ENCODE data around the gene GPC3.

The GPC3 gene

DNA sequence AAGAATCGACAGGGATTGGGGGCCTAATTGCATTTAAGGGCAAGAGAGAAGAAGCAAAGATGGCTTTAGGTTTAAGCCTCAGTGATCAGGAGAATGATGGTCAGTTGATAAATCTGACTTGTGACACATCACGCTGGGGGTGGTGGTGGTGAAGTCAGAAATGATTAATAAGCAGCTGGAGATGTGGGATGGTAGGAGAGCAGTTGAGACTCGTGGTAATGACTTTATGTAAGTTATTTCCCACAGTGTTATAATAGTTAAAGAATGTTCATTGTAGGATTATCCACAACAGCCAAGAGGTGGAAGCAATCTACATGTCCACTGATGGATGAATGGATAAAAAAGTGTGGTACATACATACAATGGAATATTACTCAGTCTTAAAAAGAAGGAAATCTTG, 391.2 kb downstream of the GPC3 start:
- WGBS, 2 donors (ENCODE audit: extremely low coverage in 2 of 2, insufficient read length in 2 of 2, insufficient replicate concordance in 1 of 2): no CpG with 5 or more reads among the region's 3 CpGs

DNA sequence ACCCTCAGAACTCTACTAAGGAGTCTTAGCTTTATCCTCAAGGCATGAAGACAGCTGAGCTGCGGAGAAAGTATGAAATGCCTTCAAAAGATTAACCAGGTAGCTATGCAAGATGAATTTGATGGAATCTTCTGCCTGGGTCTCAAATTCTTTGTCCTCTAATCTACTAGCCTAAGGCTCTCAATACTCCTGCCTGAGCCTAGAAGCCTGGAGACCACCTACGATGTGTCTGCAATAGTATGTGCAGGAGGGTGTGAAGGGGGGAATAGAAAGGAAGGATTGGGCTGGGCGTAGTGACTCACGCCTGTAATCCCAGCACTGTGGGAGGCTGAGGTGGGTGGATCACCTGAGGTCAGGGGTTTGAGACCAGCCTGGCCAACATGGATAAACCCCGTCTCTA, 391.9 kb downstream of the GPC3 start:
- no CpG with 5 or more reads among the region's 5 CpGs for WGBS, 2 donors (ENCODE audit: extremely low coverage in 2 of 2, insufficient read length in 2 of 2, insufficient replicate concordance in 1 of 2)
- H4K8ac ChIP-seq (ENCODE audit: low read depth, low read length): no peak overlapping the region
- no peak overlapping the region for H3K9ac ChIP-seq (ENCODE audit: low read depth, low read length, poor library complexity)
- H3K9me3 ChIP-seq (replicated peaks in 1 of 2; ENCODE audit: control insufficient read depth in 2 of 2, insufficient read depth in 1 of 2, low read depth in 1 of 2, low read length in 2 of 2): no peaks in the 10 kb centered on the region
- H3K14ac ChIP-seq (ENCODE audit: low read length): no peak overlapping the region
- H2BK15ac ChIP-seq (ENCODE audit: low read length): no peak overlapping the region
- H4K91ac ChIP-seq (ENCODE audit: low read depth, low read length, poor library complexity): no peak overlapping the region
- H2AFZ ChIP-seq (ENCODE audit: low read length): no peak overlapping the region
- H2AK5ac ChIP-seq (ENCODE audit: low read depth, low read length): no peak overlapping the region
- peaks cover 0 to 7% (median 0%) of the 10 kb centered on the region in 3 experiments for H3K27me3 ChIP-seq (ENCODE audit: control insufficient read depth in 3 of 3, insufficient read depth in 3 of 3, low read depth in 1 of 3, low read length in 3 of 3)
- no peak overlapping the region for H3K4ac ChIP-seq (ENCODE audit: low read length)
- H2BK120ac ChIP-seq (ENCODE audit: low read depth, low read length): no peak overlapping the region
- no peaks in the 10 kb centered on the region for H3K4me1 ChIP-seq (ENCODE audit: control insufficient read depth in 2 of 2, insufficient read depth in 1 of 2, low read depth in 1 of 2, low read length in 2 of 2)
- no peak overlapping the region for H3K23ac ChIP-seq (ENCODE audit: low read depth, low read length, poor library complexity)
- no peak overlapping the region for H2BK12ac ChIP-seq (ENCODE audit: low read length)
- no peak for DNase-seq (ENCODE audit: low spot score)
- no peaks in the 10 kb centered on the region for H3K79me1 ChIP-seq (ENCODE audit: low read depth, low read length)
- H3K4me3 ChIP-seq (ENCODE audit: low read length in 2 of 2): no peak overlapping the region
- H2BK5ac ChIP-seq (ENCODE audit: low read length): no peak overlapping the region
- H3K36me3 ChIP-seq (replicated peaks in 1 of 2; ENCODE audit: control insufficient read depth in 2 of 2, insufficient read depth in 2 of 2, low read length in 2 of 2): peaks cover 0 to 5% of the 10 kb centered on the region in 2 donors
- H3K27ac ChIP-seq (replicated peaks; ENCODE audit: low read length): no peak overlapping the region
- no peak overlapping the region for H3K18ac ChIP-seq (ENCODE audit: low read length)
- H3K4me2 ChIP-seq (ENCODE audit: insufficient read depth, low read length, poor library complexity, severe bottlenecking): no peak overlapping the region

More for the DNA sequence above, 391.2 kb downstream of the GPC3 start:
- Histone ChIP-seq H3K14ac (ENCODE audit: low read length) (no peak overlapping the region), H3K9me3 (replicated peaks in 1 of 2; ENCODE audit: control insufficient read depth in 2 of 2, insufficient read depth in 1 of 2, low read depth in 1 of 2, low read length in 2 of 2) (no peaks in the 10 kb centered on the region), H2BK15ac (ENCODE audit: low read length) (no peak overlapping the region), H3K79me1 (ENCODE audit: low read depth, low read length) (no peaks in the 10 kb centered on the region), H3K4ac (ENCODE audit: low read length) (no peak overlapping the region), H2BK5ac (ENCODE audit: low read length) (no peak overlapping the region), H4K8ac (ENCODE audit: low read depth, low read length) (no peak overlapping the region), H2BK120ac (ENCODE audit: low read depth, low read length) (no peak overlapping the region), H2AFZ (ENCODE audit: low read length) (no peak overlapping the region), H2BK12ac (ENCODE audit: low read length) (no peak overlapping the region), H3K18ac (ENCODE audit: low read length) (no peak overlapping the region), H3K9ac (ENCODE audit: low read depth, low read length, poor library complexity) (no peak overlapping the region), H3K27me3 (ENCODE audit: control insufficient read depth in 3 of 3, insufficient read depth in 3 of 3, low read depth in 1 of 3, low read length in 3 of 3) (peaks cover 0 to 7% (median 0%) of the 10 kb centered on the region in 3 experiments), H2AK5ac (ENCODE audit: low read depth, low read length) (no peak overlapping the region), H3K4me3 (ENCODE audit: low read length in 2 of 2) (no peak overlapping the region), H3K4me2 (ENCODE audit: insufficient read depth, low read length, poor library complexity, severe bottlenecking) (no peak overlapping the region), H3K27ac (replicated peaks; ENCODE audit: low read length) (no peak overlapping the region), H3K4me1 (ENCODE audit: control insufficient read depth in 2 of 2, insufficient read depth in 1 of 2, low read depth in 1 of 2, low read length in 2 of 2) (no peaks in the 10 kb centered on the region), H4K91ac (ENCODE audit: low read depth, low read length, poor library complexity) (no peak overlapping the region), H3K23ac (ENCODE audit: low read depth, low read length, poor library complexity) (no peak overlapping the region), H3K36me3 (replicated peaks in 1 of 2; ENCODE audit: control insufficient read depth in 2 of 2, insufficient read depth in 2 of 2, low read length in 2 of 2) (peaks cover 0 to 5% of the 10 kb centered on the region in 2 donors)
- no peak for DNase-seq (ENCODE audit: low spot score)

DNA sequence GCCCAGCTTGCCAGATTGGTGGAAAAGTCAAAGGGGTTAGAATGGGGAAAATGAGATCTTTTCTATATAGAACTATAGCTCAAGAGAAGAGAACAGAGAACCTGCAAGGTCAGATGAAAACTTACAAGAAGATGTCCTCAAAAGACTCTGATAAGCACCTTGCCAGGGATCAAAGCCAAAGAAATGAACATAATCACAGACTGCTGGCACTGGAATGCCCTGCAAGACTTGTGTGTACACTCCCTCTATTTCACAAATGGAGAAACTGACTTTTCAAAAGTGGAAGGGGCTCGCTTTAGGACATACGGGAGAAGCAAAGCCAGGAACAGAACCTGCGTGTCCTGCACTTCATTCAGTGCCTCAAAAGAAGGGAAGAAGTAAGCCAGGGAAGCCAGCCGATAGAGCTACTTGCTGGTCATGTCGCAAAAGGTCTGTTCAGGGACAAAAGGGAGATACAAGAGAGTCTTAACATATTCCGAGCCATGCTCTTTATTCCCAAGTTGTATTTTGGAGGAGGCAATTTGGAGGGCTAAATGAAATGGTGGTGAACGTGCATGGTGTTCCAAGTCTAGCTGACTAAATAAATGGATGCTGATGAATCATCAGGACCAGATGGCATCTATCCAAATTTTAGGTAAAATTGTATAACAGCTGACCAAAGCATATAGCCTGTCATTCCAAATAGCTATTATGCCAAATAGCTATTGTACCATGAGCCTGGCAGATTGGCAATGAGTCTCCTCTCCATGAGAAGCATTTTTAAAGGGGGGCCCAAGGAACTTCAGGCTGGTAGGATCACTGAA, 394.5 kb downstream of the GPC3 start:
- Histone ChIP-seq H2BK12ac (ENCODE audit: low read length) (no peak overlapping the region), H4K8ac (ENCODE audit: low read depth, low read length) (no peak overlapping the region), H2AFZ (ENCODE audit: low read length) (no peak overlapping the region), H3K9me3 (replicated peaks in 1 of 2; ENCODE audit: control insufficient read depth in 2 of 2, insufficient read depth in 1 of 2, low read depth in 1 of 2, low read length in 2 of 2) (no peaks in the 10 kb centered on the region), H3K18ac (ENCODE audit: low read length) (no peak overlapping the region), H2AK5ac (ENCODE audit: low read depth, low read length) (no peak overlapping the region), H2BK15ac (ENCODE audit: low read length) (no peak overlapping the region), H3K79me1 (ENCODE audit: low read depth, low read length) (no peaks in the 10 kb centered on the region), H3K14ac (ENCODE audit: low read length) (no peak overlapping the region), H3K23ac (ENCODE audit: low read depth, low read length, poor library complexity) (no peak overlapping the region), H3K4ac (ENCODE audit: low read length) (no peak overlapping the region), H3K4me2 (ENCODE audit: insufficient read depth, low read length, poor library complexity, severe bottlenecking) (no peak overlapping the region), H2BK120ac (ENCODE audit: low read depth, low read length) (no peak overlapping the region), H3K4me1 (ENCODE audit: control insufficient read depth in 2 of 2, insufficient read depth in 1 of 2, low read depth in 1 of 2, low read length in 2 of 2) (no peaks in the 10 kb centered on the region), H3K27me3 (ENCODE audit: control insufficient read depth in 3 of 3, insufficient read depth in 3 of 3, low read depth in 1 of 3, low read length in 3 of 3) (peaks cover 0 to 9% (median 0%) of the 10 kb centered on the region in 3 experiments), H2BK5ac (ENCODE audit: low read length) (no peak overlapping the region), H3K4me3 (ENCODE audit: low read length in 2 of 2) (no peak overlapping the region), H3K27ac (replicated peaks; ENCODE audit: low read length) (no peak overlapping the region), H3K36me3 (replicated peaks in 1 of 2; ENCODE audit: control insufficient read depth in 2 of 2, insufficient read depth in 2 of 2, low read length in 2 of 2) (peaks cover 0 to 4% of the 10 kb centered on the region in 2 donors), H3K9ac (ENCODE audit: low read depth, low read length, poor library complexity) (no peak overlapping the region), H4K91ac (ENCODE audit: low read depth, low read length, poor library complexity) (no peak overlapping the region)
- DNase-seq (ENCODE audit: low spot score): no peak
- no CpG with 5 or more reads among the region's 7 CpGs for WGBS, 2 donors (ENCODE audit: extremely low coverage in 2 of 2, insufficient read length in 2 of 2, insufficient replicate concordance in 1 of 2)

DNA sequence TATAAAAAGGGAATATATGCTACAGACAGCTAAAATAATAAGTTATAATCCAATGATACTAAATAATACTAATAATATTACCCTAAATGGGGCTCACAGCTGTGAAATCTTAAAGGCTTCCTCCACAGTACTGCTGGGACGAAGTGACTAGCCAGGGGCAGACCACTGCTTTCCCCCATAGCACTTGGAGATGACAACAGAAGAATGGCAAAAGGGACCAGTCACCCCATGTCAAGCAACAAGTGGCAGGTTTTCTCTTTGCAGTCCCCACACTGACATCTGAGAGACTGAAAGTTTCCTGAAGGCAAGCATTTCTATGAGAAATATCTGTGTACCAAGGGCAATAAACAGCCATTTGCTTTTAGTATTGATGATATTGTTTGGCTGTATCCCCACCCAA, 396.6 kb downstream of the GPC3 start:
- DNase-seq (ENCODE audit: low spot score): no peak
- Histone ChIP-seq H3K4me2 (ENCODE audit: insufficient read depth, low read length, poor library complexity, severe bottlenecking) (no peak overlapping the region), H3K18ac (ENCODE audit: low read length) (no peak overlapping the region), H3K4ac (ENCODE audit: low read length) (no peak overlapping the region), H3K9ac (ENCODE audit: low read depth, low read length, poor library complexity) (no peak overlapping the region), H3K27me3 (ENCODE audit: control insufficient read depth in 3 of 3, insufficient read depth in 3 of 3, low read depth in 1 of 3, low read length in 3 of 3) (peaks cover 0 to 16% (median 0%) of the 10 kb centered on the region in 3 experiments), H3K4me1 (ENCODE audit: control insufficient read depth in 2 of 2, insufficient read depth in 1 of 2, low read depth in 1 of 2, low read length in 2 of 2) (no peaks in the 10 kb centered on the region), H2AK5ac (ENCODE audit: low read depth, low read length) (no peak overlapping the region), H3K4me3 (ENCODE audit: low read length in 2 of 2) (no peak overlapping the region), H2BK15ac (ENCODE audit: low read length) (no peak overlapping the region), H4K8ac (ENCODE audit: low read depth, low read length) (no peak overlapping the region), H2BK12ac (ENCODE audit: low read length) (no peak overlapping the region), H2AFZ (ENCODE audit: low read length) (no peak overlapping the region), H3K79me1 (ENCODE audit: low read depth, low read length) (no peaks in the 10 kb centered on the region), H4K91ac (ENCODE audit: low read depth, low read length, poor library complexity) (no peak overlapping the region), H2BK5ac (ENCODE audit: low read length) (no peak overlapping the region), H3K27ac (replicated peaks; ENCODE audit: low read length) (no peak overlapping the region), H3K36me3 (replicated peaks in 1 of 2; ENCODE audit: control insufficient read depth in 2 of 2, insufficient read depth in 2 of 2, low read length in 2 of 2) (peaks cover 0 to 4% of the 10 kb centered on the region in 2 donors), H3K9me3 (replicated peaks in 1 of 2; ENCODE audit: control insufficient read depth in 2 of 2, insufficient read depth in 1 of 2, low read depth in 1 of 2, low read length in 2 of 2) (no peaks in the 10 kb centered on the region), H3K14ac (ENCODE audit: low read length) (no peak overlapping the region), H2BK120ac (ENCODE audit: low read depth, low read length) (no peak overlapping the region), H3K23ac (ENCODE audit: low read depth, low read length, poor library complexity) (no peak overlapping the region)
- WGBS, 2 donors (ENCODE audit: extremely low coverage in 2 of 2, insufficient read length in 2 of 2, insufficient replicate concordance in 1 of 2): no CpG with 5 or more reads among the region's 1 CpG
